Activated CD8-positive, alpha-beta memory T cell treated with anti-CD3 and anti-CD28 coated beads, Interleukin-2, amount 50 U/mL, for 24 hours (primary cell): ENCODE measurements around the gene ACTG1.

Experiments
- DNase-seq: peaks from one replicate; pipeline ENCODE4 v3.0.0-alpha.2; 2020; ENCODE audit errors: extremely low read depth

ACTG1 gene

GRCh38 chr17:81518113-81518784 is 5.7 kb upstream of the ACTG1 start:
- DNase-seq = no peak

- DNase-seq = no peak
Observed at GRCh38 chr17:81517339-81518112, 4.9 kb upstream of the ACTG1 start.

DNA sequence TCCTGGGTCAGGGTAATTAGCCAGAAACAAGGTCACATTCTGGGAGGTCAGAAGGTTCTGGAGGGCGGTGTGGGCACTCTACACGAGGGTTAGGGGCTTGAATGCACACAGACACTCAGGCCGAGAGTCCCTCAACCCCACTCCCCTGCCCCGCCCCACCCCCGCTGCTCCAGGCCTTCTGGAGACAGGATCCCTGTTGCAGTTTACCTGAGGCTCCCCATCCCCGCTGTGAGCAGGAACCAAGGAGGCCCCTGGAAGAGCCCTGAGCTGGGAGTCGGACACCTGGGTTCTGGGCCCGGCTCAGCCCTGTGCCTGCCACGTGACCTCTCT is 4.4 kb upstream of the ACTG1 start:
- no peak for DNase-seq

- no peak for DNase-seq
Observed at GRCh38 chr17:81516439-81516838, 3.8 kb upstream of the ACTG1 start.

GRCh38 chr17:81515530-81516041 is 3.0 kb upstream of the ACTG1 start:
- no peak for DNase-seq

DNA sequence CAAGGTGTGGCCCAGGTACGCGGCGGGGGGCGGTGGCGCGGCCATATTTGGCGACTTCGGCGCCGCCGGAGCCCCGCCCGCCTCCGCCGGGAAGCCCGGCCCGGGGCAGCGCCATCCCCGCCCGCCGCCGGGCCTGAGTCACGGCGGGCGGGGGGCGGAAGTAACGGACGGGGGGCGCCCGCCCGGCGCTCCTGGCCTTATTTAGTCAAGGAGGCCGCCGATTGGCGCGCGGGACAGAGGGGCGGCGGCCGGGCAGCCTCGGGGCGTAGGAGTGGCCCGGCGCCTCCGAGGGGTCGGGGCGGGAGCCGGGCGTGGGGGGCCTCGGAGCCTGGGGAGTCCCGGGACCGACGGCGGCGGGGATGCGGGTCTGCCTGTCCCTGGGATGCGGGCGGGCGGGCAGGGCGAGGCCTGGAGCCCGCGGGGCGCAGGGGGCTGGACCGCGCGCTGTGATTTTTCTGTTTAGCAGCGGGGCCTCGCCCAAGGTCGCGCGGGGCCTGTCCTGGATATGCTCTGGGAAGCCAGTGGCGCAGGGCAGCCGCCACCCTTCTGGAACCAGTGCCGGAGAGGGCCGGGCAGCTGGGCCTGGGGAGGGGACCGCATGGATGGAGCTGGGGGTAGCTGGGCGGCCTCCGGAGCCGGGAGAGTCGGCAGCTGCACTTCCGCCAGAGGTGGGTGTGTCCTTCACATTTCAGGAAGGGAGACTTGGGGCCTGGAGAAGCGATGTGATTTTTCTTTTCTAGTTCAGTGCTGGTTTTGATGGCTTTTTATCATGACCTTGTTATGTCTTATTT is 2.3 kb upstream of the ACTG1 start:
- DNase-seq = no peak

DNA sequence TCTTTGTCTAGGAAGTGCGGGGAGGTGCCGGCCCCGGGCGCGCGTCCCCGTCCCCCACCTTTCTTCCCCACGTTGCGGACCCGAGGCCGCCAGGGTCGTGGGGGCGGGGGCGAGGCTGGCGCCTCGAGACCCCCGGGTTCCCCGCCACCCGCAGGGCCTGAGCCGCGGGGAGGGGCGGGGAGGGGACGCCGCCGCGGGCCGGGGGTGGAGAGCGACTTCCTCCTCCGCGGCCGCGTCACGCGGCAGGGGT is 1.8 kb upstream of the ACTG1 start:
- DNase-seq = no peak

DNA sequence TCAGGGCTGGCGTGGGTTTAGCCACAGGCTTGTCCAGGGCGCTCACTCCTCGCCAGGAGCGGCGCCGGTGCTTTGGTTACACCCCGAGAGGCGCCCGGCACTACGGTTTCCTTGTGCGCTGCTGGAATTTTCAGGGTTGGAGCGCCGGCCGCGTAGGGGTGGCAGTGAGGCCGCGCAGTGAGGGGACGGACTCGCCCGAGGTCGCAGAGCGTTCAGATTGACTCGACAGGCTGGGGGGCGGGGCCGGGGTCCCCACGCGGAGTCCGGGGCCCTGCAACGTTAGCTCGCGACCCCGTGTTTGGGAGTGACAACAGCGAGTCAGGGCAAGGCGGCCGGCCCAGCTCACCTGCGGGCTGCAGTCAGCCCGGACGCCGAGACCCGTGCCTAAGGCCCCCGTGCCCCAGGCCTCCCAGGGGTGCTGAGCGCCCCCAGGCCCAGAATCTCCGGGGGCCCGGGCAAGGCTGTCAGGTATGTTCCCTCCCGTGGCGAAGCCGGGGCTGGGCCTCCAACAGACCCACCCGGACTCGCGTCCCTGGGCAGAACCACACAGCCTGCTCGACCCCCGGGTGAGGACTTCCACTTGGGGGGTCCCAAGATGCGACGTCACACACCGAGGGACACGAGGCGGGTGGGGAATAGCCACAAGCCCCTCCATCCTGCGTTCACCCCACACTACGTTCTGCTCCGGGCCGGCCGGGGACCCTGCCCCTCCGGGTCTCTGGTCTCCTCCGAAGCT is 1.3 kb upstream of the ACTG1 start:
- no peak for DNase-seq

DNA sequence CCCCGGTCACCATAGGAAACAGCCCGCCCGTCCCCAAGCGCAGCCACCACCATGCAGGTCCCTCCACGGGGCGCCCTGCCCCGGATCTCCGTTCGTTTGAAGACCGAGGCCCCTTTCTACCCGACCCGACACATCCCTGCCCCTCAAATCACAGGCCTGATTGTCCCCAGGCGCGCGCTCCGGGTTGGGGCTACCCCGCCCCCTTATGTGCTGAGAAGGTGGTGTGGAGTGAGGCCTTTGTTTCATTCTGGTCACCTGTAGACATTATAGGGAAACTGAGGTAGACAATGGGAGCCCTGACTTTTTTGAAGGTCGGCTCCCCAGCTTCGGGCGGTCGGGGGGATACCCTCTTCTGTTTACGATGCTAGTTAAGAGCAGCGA is 763 bp upstream of the ACTG1 start:
- no peak for DNase-seq

- no peak for DNase-seq
Observed at GRCh38 chr17:81511804-81512561, 616 bp downstream of the ACTG1 start.

GRCh38 chr17:81511554-81511803 is 1.1 kb downstream of the ACTG1 start:
- no peak for DNase-seq

- DNase-seq = no peak
Observed at GRCh38 chr17:81510785-81511553, 1.6 kb downstream of the ACTG1 start.

DNA sequence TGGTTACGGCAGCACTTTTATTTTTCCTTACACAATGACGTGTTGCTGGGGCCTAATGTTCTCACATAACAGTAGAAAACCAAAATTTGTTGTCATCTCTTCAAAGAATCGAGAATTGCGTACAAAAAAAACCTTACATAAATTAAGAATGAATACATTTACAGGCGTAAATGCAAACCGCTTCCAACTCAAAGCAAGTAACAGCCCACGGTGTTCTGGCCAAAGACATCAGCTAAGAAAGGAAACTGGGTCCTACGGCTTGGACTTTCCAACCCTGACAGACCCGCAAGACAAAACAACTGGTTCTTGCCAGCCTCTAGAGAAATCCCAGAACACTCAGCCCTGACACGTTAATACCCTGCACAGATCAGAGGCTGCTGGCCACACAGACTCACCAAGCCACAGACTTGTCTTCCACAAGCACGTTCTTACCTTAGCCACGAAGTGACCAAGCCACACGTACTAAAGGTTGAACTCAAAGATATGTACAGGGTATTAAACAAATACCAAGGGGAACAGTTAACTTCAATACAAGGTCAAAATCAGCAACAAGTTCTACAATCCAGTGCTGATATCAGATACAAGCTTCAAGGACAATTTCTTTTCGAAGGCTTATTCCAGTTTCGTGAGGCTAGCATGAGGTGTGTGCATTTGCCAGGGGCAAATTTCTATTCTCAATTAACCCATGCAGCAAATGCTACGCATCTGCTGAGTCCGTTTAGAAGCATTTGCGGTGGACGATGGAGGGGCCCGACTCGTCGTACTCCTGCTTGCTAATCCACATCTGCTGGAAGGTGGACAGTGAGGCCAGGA is 2.4 kb downstream of the ACTG1 start:
- no peak for DNase-seq

GRCh38 chr17:81509207-81509971 is 3.2 kb downstream of the ACTG1 start:
- no peak for DNase-seq

DNA sequence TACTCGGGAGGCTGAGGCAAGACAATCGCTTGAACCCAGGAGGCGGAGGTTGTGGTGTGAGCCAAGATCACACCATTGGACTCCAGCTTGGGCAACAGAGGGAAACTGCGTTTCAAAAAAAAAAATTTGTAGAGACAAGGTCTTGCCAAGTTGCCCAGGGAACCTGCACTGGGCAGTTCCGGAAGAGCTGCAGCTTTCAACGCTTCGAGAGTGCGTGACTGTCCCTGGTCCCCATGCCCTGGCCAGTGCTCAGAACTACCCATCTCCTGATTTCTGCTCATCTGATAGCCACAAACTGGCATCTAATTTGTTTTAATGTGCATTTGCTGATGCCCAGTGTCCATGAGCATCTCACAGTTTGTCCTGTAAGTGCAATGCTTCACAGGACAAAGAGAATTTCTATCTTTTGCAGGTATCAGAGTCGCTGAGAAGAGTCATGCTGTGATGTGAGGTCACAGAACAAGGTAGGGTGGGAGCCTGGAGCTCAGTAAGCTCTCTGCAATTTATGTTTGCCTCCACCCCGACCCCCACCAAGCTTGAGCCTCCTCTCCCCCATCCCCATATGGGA is 3.9 kb downstream of the ACTG1 start:
- DNase-seq = no peak

DNA sequence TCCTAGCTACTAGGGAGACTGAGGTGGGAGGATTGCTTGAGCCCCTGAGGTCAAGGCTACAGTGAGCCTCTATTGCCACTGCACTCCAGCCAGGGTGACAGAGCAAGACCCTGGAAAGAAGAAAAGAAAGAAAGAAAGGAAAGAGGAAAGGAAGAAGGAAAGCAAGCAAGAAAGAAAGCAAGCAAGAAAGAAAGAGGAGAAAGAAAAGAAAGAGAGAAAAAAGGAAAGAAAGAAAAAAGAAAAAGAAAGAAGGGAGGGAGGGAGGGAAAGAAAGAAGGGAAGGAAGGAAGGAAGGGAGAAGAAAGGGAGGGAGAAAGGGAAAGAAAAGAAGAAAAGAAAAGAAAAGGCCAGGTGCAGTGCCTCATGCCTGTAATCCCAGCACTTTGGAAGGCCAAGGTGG is 9.0 kb downstream of the ACTG1 start:
- DNase-seq = no peak

GRCh38 chr17:81502471-81503017 is 10.1 kb downstream of the ACTG1 start:
- no peak for DNase-seq

GRCh38 chr17:81500047-81500446 is 12.6 kb downstream of the ACTG1 start:
- DNase-seq = no peak

- DNase-seq = no peak
Observed at GRCh38 chr17:81499601-81499970, 13.0 kb downstream of the ACTG1 start.
